Hippocampal formation (tissue), 2 donors: ENCODE data around the gene AREL1.
"Not testable (repeated sequence)": the region's sequence is repeated elsewhere in the genome, so short reads cannot be mapped to it uniquely, and the experiment has no call there.

Source experiments
- DNase-seq, 2 donors: peaks; one replicate each; lab custom pipeline; 2025; lab: John Stamatoyannopoulos, UW

AREL1 gene, protein sequence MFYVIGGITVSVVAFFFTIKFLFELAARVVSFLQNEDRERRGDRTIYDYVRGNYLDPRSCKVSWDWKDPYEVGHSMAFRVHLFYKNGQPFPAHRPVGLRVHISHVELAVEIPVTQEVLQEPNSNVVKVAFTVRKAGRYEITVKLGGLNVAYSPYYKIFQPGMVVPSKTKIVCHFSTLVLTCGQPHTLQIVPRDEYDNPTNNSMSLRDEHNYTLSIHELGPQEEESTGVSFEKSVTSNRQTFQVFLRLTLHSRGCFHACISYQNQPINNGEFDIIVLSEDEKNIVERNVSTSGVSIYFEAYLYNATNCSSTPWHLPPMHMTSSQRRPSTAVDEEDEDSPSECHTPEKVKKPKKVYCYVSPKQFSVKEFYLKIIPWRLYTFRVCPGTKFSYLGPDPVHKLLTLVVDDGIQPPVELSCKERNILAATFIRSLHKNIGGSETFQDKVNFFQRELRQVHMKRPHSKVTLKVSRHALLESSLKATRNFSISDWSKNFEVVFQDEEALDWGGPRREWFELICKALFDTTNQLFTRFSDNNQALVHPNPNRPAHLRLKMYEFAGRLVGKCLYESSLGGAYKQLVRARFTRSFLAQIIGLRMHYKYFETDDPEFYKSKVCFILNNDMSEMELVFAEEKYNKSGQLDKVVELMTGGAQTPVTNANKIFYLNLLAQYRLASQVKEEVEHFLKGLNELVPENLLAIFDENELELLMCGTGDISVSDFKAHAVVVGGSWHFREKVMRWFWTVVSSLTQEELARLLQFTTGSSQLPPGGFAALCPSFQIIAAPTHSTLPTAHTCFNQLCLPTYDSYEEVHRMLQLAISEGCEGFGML

GRCh38 chr14:74712499-74713394 is at the start of gene AREL1, which contains the start of gene FCF1:
Gene AREL1, minus strand, starts transcription at chr14:74713080. Its CDS starts 27,465 bp downstream, at chr14:74685615.
Gene FCF1, plus strand, starts transcription at chr14:74713144. Its CDS starts 54 bp downstream, at chr14:74713198.
- no peak for DNase-seq

DNA sequence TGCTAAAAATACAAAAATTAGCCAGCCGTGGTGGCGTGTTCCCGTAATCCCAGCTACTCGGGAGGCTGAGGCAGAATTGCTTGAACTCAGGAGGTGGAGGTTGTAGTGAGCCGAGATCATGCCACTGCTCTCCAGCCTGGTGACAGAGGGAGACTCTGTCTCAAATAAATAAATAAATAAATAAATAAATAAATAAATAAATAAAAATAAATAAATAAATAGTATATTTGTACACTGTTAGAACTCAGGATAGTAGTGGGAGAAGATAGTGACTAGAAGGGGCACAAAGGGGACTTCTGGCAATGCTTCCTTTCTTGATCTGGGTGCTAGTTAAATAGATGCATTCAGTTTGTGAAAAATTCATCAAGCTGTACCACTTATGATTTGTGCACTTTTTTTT is 45.6 kb upstream of the AREL1 start:
- DNase-seq = not testable (repeated sequence)

- DNase-seq = no peak
Measured at GRCh38 chr14:74756326-74756725, 43.4 kb upstream of the AREL1 start.

DNA sequence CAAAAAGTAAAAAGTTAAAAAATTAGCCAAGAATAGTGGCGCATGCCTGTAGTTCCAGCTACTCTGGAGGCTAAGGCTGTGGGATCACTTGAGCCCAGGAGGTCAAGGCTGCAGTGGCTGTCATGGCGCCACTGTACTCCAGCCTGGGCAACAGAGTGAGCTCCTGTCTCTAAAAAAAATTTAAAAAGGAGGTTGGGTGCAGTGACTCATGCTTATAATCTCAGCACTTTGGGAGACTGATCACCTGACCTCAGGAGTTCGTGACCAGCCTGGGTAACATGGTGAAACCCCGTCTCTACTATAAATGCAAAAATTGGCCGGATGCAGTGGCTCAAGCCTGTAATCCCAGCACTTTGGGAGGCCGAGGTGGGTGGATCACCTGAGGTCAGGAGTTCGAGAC is 42.0 kb upstream of the AREL1 start:
- no peak for DNase-seq

DNA sequence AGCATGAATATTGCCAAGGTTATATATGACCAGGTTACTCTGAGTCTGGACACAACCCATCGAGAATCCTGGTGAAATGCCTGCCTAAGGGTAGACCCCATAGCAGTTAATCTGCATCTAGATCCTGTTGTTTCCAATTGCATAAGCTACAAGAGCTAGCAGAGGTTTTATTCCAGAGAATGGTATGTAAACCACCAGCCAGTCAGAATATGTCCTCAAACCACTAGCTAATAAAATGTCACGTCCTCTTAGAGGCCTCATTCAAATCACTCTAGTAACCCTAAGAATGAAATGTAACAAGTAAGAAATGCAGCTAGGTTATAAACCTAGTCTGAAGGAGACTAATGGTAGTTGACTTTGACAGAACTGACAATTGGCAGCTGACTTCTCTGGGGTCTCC is 41.3 kb upstream of the AREL1 start:
- DNase-seq = no peak

GRCh38 chr14:74747237-74747636 is 34.4 kb upstream of the AREL1 start:
- DNase-seq = no peak

DNA sequence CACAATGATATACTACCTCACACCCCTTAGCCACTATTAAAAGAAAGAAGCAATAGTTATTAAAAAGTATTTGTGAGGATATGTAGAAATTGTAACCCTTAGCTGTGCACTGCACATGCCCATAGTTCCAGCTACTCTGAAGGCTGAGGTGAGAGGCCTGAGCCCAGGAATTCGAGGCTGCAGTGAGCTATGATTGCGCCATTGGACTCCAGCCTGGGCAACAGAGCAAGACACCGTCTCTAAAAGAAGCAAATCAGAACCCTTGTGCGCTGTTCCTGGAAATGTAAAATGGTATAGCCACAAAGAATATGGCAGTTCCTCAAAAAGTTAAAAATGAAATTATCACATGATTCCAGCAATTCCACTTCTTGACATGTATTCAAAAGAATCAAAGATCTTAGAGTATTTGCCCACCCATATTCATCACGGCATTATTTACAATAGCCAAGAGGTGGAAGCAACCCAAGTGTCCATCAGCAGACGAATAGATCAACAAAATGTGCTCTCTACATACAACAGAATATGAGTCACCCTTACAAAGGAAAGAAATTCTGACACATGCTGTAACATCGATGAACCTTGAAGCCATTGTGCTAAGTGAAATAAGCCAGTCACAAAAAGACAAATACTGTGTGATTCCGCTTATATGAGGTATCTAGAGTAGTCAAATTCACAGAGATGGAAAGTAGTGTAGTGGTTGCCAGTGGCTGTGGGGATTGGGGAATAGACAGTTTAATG is 26.6 kb upstream of the AREL1 start:
- DNase-seq = no peak

DNA sequence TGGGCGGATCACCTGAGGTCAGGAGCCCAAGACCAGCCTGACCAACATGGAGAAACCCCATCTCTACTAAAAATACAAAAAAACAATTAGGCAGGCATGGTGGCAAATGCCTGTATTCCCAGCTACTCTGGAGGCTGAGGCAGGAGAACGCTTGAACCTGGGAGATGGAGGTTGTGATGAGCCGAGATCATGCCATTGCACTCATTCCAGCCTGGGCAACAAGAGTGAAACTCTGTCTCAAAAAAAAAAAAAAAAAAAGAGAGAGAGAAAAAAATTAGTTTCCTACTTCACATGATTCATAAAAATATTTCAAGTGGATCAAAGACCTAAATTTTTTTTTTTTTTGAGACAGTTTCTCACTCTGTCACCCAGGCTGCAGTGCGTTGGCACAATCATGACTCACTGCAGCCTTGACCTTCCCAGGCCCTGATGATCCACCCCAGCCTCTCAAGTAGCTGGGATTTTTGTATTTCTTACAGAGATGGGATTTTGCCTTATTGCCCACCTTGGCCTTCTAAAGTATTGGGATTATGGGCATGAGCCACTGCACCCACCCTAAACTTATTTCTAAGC is 25.0 kb upstream of the AREL1 start:
- DNase-seq = no peak

GRCh38 chr14:74735125-74735524 is 22.2 kb upstream of the AREL1 start:
- no peak for DNase-seq

GRCh38 chr14:74733221-74733620 is 20.3 kb upstream of the AREL1 start:
- no peak for DNase-seq

- no peak for DNase-seq
Measured at GRCh38 chr14:74732387-74732786, 19.5 kb upstream of the AREL1 start.

- no peak for DNase-seq
Measured at GRCh38 chr14:74723134-74723533, 10.3 kb upstream of the AREL1 start.

GRCh38 chr14:74720526-74720925 is 7.6 kb upstream of the AREL1 start:
- DNase-seq = no peak

DNA sequence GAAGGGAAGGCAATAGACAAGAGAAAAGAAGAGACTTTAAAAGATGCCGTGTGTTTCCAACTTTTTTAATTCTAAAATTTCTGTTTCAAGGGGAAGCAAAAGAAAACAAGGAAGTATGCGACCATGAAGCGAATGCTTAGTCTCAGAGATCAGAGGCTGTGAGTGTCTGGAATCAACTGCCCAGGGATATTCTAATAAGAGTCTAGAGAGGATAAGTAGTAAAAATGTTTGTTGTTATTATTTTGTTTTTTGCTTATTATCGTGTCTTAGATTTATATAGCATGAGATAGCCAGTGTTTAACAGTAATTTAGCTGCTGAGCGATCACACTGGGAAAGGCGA is 485 bp upstream of the AREL1 start:
- DNase-seq = no peak

- DNase-seq = no peak
Measured at GRCh38 chr14:74711651-74712050, 1.2 kb downstream of the AREL1 start.

- DNase-seq = no peak
Measured at GRCh38 chr14:74710480-74710879, 2.4 kb downstream of the AREL1 start.

- DNase-seq = no peak
Measured at GRCh38 chr14:74705613-74706500, 7.0 kb downstream of the AREL1 start.

- DNase-seq = no peak
Measured at GRCh38 chr14:74704656-74705055, 8.2 kb downstream of the AREL1 start.

- DNase-seq = no peak
Measured at GRCh38 chr14:74703043-74703442, 9.8 kb downstream of the AREL1 start.

DNA sequence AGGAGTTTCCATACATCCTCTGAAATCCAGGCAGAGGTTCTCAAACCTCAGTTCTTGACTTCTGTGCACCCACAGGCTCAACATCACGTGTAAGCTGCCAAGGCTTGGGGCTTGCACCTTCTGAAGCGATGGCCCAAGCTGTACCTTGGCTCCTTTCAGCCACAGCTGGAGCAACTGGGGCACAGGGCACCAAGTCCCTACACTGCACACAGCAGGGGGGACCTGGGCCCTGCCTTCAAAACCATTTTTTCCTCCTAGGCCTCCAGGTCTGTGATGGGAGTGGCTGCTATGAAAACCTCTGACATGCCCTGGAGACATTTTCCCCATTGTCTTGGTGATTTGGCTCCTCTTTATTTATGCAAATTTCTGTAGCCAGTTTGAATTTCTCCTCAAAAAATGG is 10.6 kb downstream of the AREL1 start:
- no peak for DNase-seq
